Inferior parietal cortex (tissue), 1 donor: Measurements from ENCODE around the gene RNF182.
"Not testable (repeated sequence)": the region's sequence is repeated elsewhere in the genome, so short reads cannot be mapped to it uniquely, and the experiment has no call there.

ENCODE experiments used
- DNase-seq: peaks from one replicate; pipeline ENCODE4 v3.0.0-alpha.2; 2016; ENCODE audit errors: extremely low spot score

Gene RNF182

DNA sequence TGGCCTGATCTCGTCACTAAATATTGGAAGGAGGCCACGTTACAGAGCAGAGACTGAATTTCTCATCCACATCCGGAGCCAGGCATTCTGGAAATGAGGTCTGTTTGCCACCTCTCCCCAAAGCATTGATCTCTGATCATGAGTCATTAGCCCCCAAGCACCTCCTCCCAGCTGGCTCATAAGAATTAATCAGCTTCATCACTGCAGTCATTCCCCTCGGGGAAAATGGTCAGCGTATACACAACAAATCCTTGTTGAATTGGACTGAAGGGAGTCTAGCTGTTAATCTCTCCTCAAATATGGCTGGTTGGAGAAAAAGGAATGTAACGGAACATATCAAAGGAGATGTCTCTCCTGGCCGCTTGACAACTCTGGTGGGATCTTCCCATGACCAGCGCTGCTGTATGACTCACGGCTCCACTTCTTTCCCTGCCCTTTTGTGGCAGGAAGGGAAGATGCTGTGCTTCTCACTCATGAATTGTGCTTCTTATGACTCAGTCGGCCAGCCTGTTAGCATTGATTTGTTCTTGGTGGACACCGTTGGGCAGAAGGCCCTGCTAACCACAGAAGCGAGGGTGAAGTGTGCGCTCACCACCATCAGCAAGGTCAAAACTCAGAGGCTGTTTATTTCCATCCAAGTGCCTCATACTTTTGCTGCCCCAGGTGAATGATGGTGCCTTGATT, 76.7 kb downstream of the RNF182 start:
- no peak for DNase-seq

DNA sequence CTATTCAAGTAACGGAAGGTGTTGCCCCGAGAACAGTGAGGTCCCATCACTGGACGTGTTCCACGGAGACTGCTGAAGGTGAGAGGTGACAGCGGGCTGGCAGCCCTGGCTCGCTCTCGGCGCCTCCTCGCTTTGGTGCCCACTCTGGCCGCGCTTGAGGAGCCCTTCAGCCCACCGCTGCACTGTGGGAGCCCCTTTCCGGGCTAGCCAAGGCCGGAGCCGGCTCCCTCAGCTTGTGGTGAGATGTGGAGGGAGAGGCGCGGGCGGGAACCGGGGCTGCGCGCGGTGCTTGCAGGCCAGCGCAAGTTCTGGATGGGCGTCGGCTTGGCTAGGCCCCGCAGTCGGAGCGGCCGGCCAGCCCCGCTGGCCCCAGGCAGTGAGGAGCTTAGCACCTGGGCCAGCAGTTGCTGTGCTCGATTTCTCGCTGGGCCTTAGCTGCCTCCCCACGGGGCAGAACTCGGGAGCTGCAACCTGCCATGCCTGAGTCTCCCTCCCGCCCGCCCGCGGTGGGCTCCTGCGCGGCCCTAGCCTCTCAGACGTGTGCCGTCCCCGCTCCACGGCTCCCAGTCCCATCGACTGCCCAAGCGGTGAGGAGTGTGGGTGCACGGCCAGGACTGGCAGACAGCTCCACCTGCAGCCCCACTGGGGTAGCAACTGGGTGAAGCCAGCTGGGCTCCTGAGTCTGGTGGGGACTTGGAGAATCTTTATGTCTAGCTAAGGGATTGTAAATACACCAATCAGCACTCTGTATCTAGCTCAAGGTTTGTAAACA, 77.6 kb downstream of the RNF182 start:
- DNase-seq, result no peak

DNA sequence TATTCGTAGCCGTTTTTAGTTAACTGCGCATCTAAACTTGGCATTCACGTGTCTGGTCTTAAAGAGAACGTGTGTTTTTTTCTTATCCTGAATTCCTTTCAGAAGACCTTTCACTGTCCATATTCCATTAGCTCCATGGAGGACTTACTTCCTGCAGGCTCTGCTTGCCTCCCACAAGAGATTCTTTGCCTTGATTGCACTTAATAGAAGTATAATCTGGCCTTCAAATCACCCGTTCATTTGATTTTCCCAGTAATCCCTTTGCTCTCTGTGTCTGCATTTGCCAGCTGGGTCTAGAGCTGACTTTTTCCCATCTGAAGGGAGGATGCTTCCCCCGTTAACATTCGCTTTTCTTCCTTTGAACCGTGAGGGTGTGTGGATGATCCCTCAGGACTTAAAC, 79.5 kb downstream of the RNF182 start:
- no peak for DNase-seq

DNA sequence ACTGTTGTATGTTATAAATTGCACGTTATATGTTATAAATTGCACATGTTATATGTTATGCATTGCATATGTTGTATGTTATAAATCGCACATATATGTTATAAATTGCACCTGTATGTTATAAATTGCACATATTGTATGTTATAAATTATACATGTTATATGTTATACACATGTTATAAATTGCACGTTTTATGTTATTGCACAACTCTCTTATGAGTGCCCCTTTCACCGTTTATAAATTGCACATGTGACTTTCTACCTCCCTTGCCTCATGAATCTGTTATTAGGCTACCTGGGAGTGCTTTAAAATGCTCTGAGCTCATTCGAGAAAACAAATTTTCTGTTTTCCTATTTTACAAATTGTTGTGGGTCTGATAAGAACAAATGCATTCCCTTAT, 84.1 kb downstream of the RNF182 start:
- DNase-seq, result no peak

DNA sequence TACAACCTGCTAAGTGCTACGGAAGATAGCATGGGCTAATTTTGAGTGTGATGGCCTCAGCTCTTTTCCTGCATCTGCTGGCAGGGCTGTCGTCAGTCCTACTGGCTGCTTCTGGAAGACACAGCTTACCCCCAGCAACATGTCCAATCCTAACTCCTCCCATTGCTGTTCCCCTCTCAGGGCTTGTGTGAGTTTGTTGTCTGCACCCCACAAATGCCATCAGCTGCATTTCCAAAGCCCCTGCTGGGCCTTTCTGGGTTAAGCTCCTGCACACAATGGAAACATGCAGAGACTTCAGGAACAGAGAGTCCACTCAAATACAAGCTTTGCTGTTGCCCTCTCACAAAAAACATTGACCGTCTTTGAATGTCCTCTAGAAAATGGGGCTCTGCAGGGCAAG, 84.7 kb downstream of the RNF182 start:
- no peak for DNase-seq

DNA sequence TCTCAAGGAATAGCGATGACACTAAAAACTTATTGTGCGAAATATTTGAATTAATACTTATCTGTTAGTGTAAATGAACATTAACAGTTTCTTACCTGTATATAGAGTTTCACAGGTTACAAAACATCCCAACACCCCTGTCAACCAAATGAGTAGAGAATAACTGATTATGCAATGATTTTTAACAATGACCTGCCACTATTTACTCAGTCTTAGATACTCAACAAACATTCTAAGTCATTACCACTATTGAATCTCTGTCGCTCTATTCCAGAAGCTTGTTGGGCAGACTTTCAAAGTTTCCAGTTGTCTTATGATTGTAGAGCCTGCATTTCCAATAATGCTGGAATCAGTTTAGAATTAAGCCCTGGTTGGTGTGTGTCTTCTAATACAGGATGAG, 85.5 kb downstream of the RNF182 start:
- no peak for DNase-seq

DNA sequence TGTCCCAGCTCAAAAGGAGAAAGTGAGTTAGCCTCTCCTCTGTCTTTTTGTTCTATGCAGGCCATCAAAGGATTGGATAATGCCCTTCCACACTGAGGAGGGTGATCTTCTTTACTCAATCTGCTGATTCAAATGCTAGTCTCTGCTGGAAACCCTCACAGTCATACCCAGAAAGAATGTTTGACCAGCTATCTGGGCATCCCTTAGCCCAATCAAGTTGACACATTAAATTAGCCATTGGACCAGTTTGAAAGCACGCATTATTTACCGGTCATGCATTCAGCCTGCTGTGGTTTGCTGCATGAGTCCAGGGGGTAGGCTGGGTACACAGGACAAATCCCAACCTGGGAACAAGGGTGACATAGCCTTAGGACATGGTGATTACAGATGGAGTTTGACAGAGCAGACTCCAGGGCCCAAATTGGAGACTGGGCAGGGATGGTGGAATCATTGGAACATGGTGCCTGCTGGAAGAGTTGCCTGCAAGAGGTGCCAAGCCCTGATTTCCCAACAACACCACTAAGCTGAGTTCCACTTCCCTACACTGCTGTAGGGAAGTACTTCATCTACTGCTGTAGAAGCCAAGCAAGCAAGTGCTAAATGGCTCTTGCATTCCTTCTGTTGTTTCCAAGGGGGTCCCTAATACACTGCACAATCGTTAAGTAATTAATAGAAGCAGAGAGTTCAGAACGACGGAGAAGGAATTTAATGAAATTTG, 87.7 kb downstream of the RNF182 start:
- no peak for DNase-seq

DNA sequence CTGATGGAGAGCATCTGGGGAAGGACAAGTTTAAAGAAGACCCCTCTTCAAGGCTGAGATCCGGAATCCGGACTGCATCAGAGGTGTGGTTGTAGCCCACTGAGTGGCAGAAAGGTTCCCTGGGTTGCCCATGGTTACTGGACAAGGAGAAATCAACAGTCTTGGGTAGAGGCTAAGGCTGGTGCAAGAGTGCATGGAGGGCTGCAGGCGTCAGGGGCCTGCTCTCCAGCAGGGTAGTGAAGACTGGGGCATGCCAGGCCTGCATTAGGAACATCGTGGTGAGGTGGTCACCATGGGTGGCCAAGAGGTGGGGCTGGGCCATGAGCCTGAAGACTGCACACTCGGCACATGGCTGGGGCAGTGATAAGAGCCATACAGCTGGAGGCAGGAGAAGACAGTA, 91.2 kb downstream of the RNF182 start:
- no peak for DNase-seq

DNA sequence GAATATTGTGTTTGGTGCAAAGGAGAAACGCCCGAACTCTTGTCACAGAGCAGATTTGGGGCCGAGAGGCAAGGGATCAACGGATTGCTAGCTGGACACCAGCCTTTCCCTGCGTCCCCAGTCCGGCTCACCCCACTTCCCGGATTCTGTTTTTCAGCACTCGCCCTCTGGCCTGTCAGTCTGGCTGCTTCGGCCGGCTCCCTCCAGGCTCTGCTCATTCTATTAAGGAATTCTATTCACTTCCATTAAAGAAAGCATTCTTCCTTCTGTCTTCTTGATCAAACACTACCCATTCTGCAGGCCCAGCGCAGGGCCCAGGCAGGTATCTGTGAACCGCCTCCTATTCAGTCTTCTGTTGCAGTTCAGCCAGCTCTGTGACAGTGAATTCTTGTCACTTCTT, 91.7 kb downstream of the RNF182 start:
- DNase-seq, result no peak

DNA sequence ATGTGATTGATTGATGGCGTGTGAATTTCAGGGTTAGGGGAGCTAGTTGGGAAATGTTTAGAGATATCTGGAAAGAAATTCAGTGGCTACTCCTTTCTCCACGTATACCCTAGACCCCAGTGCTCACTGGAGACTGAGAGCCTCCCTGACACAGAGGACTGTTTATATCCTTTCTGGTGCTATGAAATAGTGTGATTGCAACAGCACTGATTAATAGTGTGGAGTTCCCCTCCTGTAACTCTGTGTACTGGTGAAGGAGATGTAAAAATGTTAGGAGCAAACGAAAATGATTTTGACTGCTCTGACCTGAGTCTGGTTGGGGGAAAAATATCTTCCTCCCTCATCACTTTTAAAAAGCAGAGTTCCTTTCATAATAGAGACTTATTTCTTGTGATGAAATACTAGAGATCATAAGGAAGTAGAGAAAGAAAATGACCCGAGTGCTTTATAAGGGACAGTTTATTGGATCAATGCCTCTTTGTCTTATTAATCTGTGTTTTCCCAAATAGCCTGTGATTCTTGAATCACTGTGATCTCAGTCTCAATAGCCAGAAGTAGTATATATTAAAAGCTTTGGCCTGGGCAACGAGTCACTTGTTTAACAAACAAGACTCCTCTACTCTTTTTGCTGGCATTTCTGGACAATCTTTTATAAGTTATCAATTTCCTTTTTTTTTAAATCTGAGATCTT, 92.3 kb downstream of the RNF182 start:
- no peak for DNase-seq

DNA sequence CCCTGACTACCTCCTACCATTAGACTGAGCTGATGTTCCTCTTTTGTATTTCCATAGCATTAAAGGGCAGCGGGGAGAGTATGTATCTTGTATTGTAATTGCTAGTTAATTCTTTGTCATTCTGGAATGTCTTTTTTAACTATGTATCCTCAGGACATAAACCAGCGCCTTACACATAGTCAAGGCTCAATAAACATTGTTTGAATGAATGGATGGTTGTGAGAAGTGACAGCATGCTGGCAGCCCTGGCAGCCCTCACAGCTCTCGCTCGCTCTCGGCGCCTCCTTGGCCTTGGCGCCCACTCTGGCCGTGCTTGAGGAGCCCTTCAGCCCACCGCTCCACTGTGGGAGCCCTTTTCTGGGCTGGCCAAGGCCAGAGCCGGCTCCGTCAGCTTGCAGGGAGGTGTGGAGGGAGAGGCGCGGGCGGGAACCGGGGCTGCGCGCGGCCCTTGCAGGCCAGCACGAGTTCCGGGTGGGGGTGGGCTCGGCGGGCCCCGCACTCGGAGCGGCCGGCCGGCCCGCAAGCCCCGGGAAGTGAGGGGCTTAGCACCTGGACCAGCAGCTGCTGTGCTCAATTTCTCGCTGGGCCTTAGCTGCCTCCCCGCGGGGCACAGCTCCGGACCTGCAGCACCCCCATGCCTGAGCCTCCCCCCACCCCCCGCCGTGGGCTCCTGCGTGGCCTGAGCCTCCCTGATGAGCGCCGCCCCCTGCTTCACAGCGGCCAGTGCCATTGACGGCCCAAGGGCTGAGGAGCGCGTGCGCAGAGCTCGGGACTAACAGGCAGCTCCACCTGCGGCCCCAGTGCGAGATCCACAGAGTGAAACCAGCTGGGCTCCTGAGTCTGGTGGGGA, 93.1 kb downstream of the RNF182 start:
- no peak for DNase-seq

DNA sequence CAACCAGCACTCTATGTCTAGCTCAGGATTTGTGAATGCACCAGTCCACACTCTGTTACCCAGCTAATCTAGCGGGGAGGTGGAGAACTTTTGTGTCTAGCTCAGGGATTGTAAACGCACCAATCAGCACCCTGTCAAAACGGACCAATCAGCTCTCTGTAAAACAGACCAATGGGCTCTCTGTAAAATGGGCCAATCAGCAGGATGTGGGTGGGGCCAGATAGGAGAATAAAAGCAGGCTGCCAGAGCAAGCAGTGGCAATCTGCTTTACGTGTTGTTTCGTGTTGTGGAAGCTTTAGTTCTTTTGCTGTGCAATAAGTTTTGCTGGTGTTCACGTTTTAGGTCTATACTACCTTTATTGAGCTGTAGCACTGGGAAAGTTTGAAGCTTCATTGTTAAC, 93.8 kb downstream of the RNF182 start:
- not testable (repeated sequence) for DNase-seq

DNA sequence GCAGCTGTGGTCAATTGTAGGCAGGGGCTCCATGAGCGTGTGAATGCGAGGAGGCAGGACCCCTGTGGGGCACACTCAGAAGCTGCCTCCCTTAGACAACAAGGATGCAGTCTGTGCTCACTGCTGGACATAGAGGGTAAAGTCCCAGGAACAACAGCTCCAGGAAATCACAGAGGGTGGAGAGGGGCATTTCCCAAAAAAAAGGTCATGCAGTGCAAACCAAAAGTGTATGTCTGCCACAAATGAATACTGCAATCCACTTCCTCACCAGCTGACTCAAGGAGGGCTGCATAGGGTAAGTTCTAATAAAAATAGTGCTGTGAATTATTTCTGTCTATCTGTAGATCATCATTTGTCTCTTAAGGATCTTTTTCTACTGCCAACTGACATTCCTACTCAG, 95.8 kb downstream of the RNF182 start:
- DNase-seq, result no peak

DNA sequence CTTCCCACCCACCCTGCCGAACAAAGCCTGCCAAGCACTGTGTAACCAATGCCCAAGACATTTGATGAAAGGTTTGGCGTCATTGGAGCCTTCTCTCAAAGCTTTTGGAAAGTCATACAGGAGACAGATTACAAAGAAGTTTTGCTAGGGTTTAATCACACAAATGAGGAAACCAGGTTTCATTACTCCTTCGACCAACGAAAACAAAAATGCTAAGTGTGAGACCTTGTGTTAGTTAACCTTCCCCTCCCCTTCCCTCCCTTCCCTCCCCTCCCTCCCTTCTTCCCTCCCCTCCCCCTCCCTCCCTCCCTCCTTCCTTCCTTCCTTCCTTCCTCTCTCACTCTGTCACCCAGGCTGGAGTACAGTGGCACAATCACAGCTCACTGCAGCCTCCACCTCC, 96.7 kb downstream of the RNF182 start:
- no peak for DNase-seq

DNA sequence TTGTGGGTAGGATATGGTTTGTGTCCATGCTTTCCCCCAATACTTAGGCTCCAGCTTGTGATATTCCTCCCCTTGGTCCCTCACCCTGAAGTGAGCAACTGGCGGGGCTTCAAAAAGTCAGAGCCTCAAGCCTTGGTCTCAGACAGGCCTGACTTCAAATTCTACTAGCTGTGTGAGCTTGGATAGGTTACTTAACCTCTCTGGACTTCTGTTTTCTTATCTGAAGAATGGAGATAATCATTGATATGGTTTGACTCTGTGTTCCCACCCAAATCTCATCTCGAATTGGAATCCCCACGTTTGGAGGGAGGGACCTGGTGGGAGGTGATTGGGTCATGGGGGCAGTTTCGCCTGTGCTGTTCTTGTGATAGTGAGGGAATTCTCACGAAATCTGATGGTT, 97.9 kb downstream of the RNF182 start:
- no peak for DNase-seq

DNA sequence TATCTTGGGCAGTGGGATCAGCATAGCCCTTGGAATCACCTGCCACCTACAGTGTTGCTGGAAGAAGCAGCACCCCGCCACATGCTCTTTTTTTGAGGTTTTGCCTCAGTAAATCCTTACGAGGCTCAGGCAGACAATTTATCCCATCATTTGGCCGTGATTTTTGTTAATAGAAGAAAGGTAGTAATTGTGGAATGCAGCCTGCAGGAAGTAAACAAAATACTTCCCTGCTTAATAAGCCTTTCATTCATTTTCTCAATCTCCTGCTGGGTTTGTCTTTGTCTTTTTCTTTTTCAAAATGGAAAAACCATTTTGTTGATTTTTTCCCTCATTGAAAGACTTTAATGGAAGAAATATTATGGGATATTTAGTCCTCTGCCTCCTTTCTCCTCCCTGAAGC, 99.1 kb downstream of the RNF182 start:
- DNase-seq, result no peak

DNA sequence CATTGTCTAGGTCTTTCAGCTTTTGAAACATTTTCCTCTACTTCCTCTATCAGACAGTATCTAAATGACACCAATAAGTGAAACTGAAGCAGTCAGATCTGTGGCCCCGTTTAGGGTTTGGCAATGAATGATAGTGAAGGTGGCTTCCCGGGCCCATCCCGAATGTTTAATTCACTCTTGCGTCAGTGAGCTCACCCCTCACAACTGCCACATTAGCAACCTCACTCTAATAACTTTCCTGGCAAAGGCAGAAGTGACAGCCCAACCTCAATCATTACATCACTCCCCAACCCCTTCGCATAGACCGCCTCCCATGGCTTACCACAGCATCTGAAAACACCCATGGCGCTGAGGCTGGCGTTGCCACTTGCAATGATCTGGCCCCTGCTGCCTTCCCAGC, 100.4 kb downstream of the RNF182 start:
- no peak for DNase-seq

DNA sequence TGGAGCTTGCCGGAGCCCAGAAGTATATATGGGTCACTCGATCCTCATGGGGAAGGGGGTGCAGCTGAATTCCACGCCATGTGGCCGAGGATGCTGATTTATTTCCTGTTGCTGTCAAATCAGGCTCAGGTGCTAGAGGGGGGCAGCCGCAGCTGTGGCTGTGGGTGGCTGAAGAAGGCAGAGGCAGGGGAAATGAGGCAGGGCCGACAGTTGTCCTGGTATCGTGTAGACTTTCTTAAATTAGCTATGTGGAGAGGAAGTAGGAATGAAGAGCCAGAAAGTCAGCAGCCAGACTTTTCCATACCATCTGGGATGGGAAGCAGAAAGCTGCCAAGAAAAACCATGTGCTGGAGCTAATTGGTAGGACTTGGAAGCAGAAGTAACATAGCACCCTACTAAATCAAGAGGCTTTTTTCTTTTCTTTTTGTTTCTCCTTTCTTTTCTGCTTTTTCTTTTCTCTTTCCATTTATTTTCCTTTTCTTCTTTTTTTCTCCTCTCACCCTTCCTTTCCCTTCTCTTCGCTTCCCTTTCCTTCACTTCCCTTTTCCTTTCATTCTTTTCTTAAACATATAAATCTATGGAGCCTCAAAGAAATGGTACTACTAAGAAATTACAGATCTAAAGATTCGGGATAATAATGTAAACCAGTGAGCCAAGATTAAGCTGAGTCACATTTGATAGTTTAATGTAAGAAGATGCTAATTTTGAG, 102.2 kb downstream of the RNF182 start:
- peak; percentile 66 for DNase-seq

DNA sequence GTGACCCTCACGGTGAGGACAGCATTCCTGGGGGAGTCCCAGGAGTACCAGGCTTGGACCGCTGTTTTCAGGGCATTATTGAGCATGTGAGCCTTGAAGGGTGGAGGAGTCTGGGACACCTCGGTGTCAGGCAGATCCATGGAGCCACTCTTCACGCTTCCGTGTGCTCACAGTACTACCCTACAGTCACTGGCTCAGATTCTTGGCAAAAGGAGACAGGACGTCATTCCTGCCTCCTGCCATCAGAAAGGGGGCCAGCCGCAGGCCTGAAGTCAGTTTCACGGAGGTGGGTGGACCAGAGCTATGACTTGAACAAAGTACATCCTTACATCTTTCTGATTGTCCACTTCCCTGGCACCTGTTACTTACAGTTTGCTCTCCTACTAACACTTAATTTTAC, 103.9 kb downstream of the RNF182 start:
- DNase-seq, result no peak

DNA sequence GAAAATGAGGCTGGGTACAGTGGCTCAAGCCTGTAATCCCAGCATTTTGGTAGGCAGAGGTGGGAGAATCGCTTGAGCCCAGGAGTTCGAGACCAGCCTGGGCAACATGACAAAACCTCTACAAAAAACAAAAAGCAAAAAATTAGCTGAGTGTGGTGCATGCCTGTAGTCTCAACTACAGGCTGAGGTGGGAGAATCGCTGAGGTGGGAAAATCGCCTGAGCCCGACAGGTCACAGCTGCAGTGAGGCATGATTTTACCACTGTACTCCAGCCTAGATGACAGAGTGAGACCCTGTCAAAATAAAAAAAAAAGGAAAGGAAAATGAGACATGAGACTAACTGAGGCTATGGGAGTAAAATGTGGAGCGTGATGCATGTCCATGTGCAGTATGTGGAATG, 104.9 kb downstream of the RNF182 start:
- DNase-seq, result no peak
